HL-60 (cell line): Measurements from ENCODE around the gene ARTN.
A peak's percentile ranks its signal among the peaks of the same experiment; 100 is the strongest.

Source experiments
- DNase-seq, 2 experiments: peaks; one replicate each; pipeline ENCODE4 v3.0.0-alpha.2; 2010 to 2020; ENCODE audit warnings: low read depth in 1 of 2, low spot score in 1 of 2
- H3K27ac ChIP-seq: fragments of 250-450 bp; sonication (Bioruptor Pico); replicated peaks from 2 replicates; pipeline ENCODE4 v1.5.1; 2020; ENCODE audit warnings: mild to moderate bottlenecking, moderate library complexity
- H3K27me3 ChIP-seq: fragments of 250-450 bp; sonication (Bioruptor Pico); 2 replicates; pipeline ENCODE4 v1.5.1; 2021; ENCODE audit warnings: mild to moderate bottlenecking, moderate library complexity; ENCODE audit not compliant: insufficient read depth, poor library complexity, severe bottlenecking
- H3K4me3 ChIP-seq: replicated peaks from 2 replicates; pipeline ENCODE4 v1.5.1; 2011; ENCODE audit warnings: mild to moderate bottlenecking, control low read depth, low read length; ENCODE audit not compliant: insufficient read depth
- CTCF ChIP-seq: IDR thresholded peaks from one replicate; pipeline ENCODE4 v1.5.1; 2011; ENCODE audit warnings: low read length, control low read depth, inconsistent platforms; ENCODE audit not compliant: insufficient read depth
- GABPA ChIP-seq: IDR thresholded peaks from 2 replicates; pipeline ENCODE4 v1.6.1; 2012; ENCODE audit warnings: low read depth
- POLR2AphosphoS5 ChIP-seq: IDR thresholded peaks from 2 replicates; pipeline ENCODE4 v1.6.1; 2012; ENCODE audit warnings: low read depth
- SPI1 ChIP-seq: IDR thresholded peaks from 2 replicates; pipeline ENCODE4 v1.6.1; 2012; ENCODE audit warnings: low read depth, mild to moderate bottlenecking, borderline replicate concordance
- TF ChIP-seq, protein P1 (sequence below): IDR thresholded peaks from 2 replicates; pipeline ENCODE4 v1.6.1; 2012; ENCODE audit warnings: low read depth; ENCODE audit not compliant: insufficient replicate concordance

The ARTN gene

GRCh38 chr1:43982241-43982640, 48.6 kb downstream of the ARTN start:
- H3K27me3 ChIP-seq: no peaks in the 10 kb centered on the region
- no peak for TF ChIP-seq GABPA
- TF ChIP-seq POLR2AphosphoS5: no peak
- no peak for TF ChIP-seq CTCF
- TF ChIP-seq, protein P1, sequence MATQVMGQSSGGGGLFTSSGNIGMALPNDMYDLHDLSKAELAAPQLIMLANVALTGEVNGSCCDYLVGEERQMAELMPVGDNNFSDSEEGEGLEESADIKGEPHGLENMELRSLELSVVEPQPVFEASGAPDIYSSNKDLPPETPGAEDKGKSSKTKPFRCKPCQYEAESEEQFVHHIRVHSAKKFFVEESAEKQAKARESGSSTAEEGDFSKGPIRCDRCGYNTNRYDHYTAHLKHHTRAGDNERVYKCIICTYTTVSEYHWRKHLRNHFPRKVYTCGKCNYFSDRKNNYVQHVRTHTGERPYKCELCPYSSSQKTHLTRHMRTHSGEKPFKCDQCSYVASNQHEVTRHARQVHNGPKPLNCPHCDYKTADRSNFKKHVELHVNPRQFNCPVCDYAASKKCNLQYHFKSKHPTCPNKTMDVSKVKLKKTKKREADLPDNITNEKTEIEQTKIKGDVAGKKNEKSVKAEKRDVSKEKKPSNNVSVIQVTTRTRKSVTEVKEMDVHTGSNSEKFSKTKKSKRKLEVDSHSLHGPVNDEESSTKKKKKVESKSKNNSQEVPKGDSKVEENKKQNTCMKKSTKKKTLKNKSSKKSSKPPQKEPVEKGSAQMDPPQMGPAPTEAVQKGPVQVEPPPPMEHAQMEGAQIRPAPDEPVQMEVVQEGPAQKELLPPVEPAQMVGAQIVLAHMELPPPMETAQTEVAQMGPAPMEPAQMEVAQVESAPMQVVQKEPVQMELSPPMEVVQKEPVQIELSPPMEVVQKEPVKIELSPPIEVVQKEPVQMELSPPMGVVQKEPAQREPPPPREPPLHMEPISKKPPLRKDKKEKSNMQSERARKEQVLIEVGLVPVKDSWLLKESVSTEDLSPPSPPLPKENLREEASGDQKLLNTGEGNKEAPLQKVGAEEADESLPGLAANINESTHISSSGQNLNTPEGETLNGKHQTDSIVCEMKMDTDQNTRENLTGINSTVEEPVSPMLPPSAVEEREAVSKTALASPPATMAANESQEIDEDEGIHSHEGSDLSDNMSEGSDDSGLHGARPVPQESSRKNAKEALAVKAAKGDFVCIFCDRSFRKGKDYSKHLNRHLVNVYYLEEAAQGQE: no peak
- TF ChIP-seq SPI1: no peak
- no peak for DNase-seq
- no peak overlapping the region for H3K4me3 ChIP-seq
- no peak overlapping the region for H3K27ac ChIP-seq

- Histone ChIP-seq H3K4me3 (no peak overlapping the region), H3K27me3 (no peaks in the 10 kb centered on the region), H3K27ac (no peak overlapping the region)
- DNase-seq: peak; percentile 50 to 58
- TF ChIP-seq, protein P1: no peak
- TF ChIP-seq SPI1 (no peak), GABPA (no peak), POLR2AphosphoS5 (no peak), CTCF (no peak)
These were observed 49.2 kb downstream of the ARTN start for GRCh38 chr1:43982808-43983207.

DNA sequence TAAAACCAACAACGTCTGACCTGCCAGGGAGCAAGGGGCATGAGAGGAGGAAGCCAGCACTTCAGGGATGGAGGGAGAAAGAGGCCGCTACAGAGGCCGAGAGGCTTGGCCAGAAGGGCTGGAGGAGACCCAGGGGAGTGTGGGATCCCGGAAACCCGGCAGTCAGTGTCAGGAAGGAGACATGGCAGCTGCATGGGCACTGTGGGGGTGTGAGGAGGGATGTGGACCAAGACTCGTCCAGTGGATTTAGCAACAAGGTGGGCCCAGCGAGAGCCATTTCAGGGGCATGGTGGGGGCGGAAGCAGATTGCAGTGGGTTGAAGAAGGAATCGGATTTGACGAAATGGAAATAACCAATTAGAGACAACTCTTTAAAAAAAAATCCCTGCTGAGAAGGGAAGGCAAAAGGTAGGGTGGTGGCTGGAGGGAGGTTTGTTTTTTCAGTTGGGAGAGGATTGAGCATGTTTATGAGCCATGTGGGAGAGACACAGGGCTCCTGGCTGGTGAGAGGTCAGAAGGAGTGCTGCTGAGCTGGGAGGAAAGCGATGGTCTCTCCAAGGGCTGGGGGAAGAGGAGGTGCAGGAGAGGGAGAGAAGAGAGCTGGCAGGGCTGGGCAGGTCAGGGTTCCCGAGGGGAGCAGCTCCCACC, 49.8 kb downstream of the ARTN start:
- no peaks in the 10 kb centered on the region for H3K27me3 ChIP-seq
- H3K4me3 ChIP-seq: no peak overlapping the region
- H3K27ac ChIP-seq: no peak overlapping the region
- no peak for DNase-seq
- TF ChIP-seq CTCF (no peak), GABPA (no peak), POLR2AphosphoS5 (no peak), SPI1 (no peak)
- TF ChIP-seq, protein P1: no peak
